Kidney (tissue), 14 donors: ENCODE data around the gene PLCB4. TPM values are rescaled to one million over a fixed set of nuclear protein-coding genes. Genes with fewer than 3 reads are reported as not detected.

Source experiments
- DNase-seq, 5 donors: peaks; one replicate each; pipeline ENCODE4 v3.0.0-alpha.2; 2013 to 2020
- FAIRE-seq: peaks from 2 replicates; lab custom pipeline; 2012; peaks lifted over from hg19 to GRCh38; lab: Jason Lieb, UNC
- H3K27ac ChIP-seq, 2 donors: one replicate each; pipeline ENCODE4 v1.7.0; 2013; ENCODE audit warnings: low read depth in 2 of 2, low read length in 2 of 2, inconsistent platforms in 1 of 2
- H3K27me3 ChIP-seq: one replicate; pipeline ENCODE4 v1.7.1; 2013; ENCODE audit warnings: low read length, inconsistent platforms; ENCODE audit not compliant: control insufficient read depth, insufficient read depth
- H3K36me3 ChIP-seq, 3 donors: one replicate each; pipeline versions ENCODE4 v1.7.0 to v1.7.1; 2013; ENCODE audit warnings: low read length in 3 of 3, control low read depth in 1 of 3, inconsistent platforms in 1 of 3; ENCODE audit not compliant: insufficient read depth in 3 of 3, control insufficient read depth in 2 of 3
- H3K4me1 ChIP-seq, 3 donors: one replicate each; pipeline versions ENCODE4 v1.7.0 to v1.7.1; 2013; ENCODE audit warnings: low read length in 3 of 3, inconsistent platforms in 1 of 3, low read depth in 1 of 3; ENCODE audit not compliant: control insufficient read depth in 2 of 3, insufficient read depth in 2 of 3
- H3K4me3 ChIP-seq, 3 donors: one replicate each; pipeline versions ENCODE4 v1.7.0 to v1.8.1; 2013; ENCODE audit warnings: low read length in 3 of 3, control low read depth in 1 of 3, inconsistent platforms in 1 of 3
- H3K9ac ChIP-seq, 3 donors: one replicate each; pipeline versions ENCODE4 v1.7.0 to v1.7.1; 2013; ENCODE audit warnings: low read length in 3 of 3, control low read depth in 1 of 3, inconsistent platforms in 1 of 3
- H3K9me3 ChIP-seq, 3 donors: one replicate each; pipeline versions ENCODE4 v1.7.0 to v1.7.1; 2013; ENCODE audit warnings: low read length in 3 of 3, control low read depth in 1 of 3, inconsistent platforms in 1 of 3; ENCODE audit not compliant: control insufficient read depth in 2 of 3, insufficient read depth in 1 of 3
- intact Hi-C: fragments of 100-400 bp; cut with DNase I; formaldehyde crosslinking; loops from one replicate; pipeline ENCODE4 v1.11.1; 2022
- polyA plus RNA-seq: library from polyadenylated mRNA; stranded (reverse); fragments of 350-450 nt; fragmentation: Illumina TruSeq; extraction: RNeasy Lipid Tissue Mini Kit (QIAGEN cat#74804); gene quantifications from one replicate; pipeline ENCODE4 v1.2.3, GENCODE V29; 2014; ENCODE audit warnings: low read depth, low replicate concordance; ENCODE audit not compliant: insufficient read depth
- total RNA-seq: library from RNA; stranded (reverse); fragmentation: NEBNext Ultra II Directional; extraction: Animal tissue kit (Norgen Biotek cat#: 25700); gene quantifications from one replicate; pipeline ENCODE4 v1.2.1, GENCODE V29; 2021
- TF ChIP-seq, protein P1 (sequence below): IDR thresholded peaks from 3 replicates; pipeline ENCODE4 v1.5.1; 2012; ENCODE audit warnings: mild to moderate bottlenecking, moderate library complexity, borderline replicate concordance; ENCODE audit not compliant: insufficient read depth; ENCODE audit errors: extremely low read depth
- donor health status: control.
- donor health status: control.
- donor health status: control.
- donor health status: control.
- donor health status: control.
- donor health status: DM: yes; HTN: yes; CAD: no.
- donor health status: Normal renal cell carcinoma (clear cell type).

PLCB4 gene
- total and polyA plus RNA-seq, 2 donors from 2014 or later = 2.8 to 17.7 TPM

- no peak overlapping the region for H3K27ac ChIP-seq
These were observed 96.4 kb downstream of the PLCB4 start for GRCh38 chr20:9165261-9165660.

DNA sequence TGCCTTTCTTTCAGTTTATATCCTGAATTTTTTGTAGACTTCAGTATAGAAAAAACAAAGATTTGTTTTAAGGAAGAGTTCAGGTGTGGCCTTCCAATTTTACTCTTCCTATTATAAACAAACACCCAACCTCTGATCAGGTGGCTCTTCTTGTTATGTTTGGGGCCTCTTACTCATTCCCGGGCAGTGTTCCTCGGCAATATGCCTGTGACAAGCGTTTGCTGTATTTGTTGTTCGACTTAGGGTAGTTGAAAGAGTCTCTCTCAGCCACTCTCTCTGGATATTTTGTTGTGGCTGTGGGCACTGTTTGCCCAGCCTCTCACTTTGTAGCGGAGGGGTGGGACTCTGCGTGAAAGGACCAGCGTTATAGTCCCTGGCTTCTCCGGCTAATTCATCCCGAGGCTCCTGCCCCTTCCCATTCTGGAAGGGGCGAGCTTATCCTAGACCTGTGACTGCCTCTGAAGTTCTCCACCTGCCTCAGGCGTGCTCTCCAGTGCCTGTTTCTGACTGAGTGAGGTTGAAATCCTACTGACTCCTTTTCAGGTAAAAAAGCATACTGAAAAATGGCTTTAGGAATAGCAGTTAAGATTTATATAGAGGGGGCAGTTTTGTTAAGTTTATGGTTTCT, 97.4 kb downstream of the PLCB4 start:
- Histone ChIP-seq H3K27me3 (no peaks in the 10 kb centered on the region), H3K36me3 (no peaks in the 10 kb centered on the region), H3K27ac (no peak overlapping the region), H3K4me1 (peaks cover 0 to 1% (median 0%) of the 10 kb centered on the region in 3 donors), H3K9me3 (no peaks in the 10 kb centered on the region), H3K4me3 (no peak overlapping the region), H3K9ac (no peak overlapping the region)
- TF ChIP-seq, protein P1, sequence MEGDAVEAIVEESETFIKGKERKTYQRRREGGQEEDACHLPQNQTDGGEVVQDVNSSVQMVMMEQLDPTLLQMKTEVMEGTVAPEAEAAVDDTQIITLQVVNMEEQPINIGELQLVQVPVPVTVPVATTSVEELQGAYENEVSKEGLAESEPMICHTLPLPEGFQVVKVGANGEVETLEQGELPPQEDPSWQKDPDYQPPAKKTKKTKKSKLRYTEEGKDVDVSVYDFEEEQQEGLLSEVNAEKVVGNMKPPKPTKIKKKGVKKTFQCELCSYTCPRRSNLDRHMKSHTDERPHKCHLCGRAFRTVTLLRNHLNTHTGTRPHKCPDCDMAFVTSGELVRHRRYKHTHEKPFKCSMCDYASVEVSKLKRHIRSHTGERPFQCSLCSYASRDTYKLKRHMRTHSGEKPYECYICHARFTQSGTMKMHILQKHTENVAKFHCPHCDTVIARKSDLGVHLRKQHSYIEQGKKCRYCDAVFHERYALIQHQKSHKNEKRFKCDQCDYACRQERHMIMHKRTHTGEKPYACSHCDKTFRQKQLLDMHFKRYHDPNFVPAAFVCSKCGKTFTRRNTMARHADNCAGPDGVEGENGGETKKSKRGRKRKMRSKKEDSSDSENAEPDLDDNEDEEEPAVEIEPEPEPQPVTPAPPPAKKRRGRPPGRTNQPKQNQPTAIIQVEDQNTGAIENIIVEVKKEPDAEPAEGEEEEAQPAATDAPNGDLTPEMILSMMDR = no peak
- intact Hi-C loops = no loop called here
- FAIRE-seq (no peak), DNase-seq (peak in 1 of 5 donors; percentile 37)

More at GRCh38 chr20:9165261-9165660, 96.4 kb downstream of the PLCB4 start:
- Histone ChIP-seq H3K9me3 (no peaks in the 10 kb centered on the region), H3K36me3 (no peaks in the 10 kb centered on the region), H3K4me1 (peaks cover 0 to 4% (median 0%) of the 10 kb centered on the region in 3 donors), H3K9ac (no peak overlapping the region), H3K27me3 (no peaks in the 10 kb centered on the region), H3K4me3 (no peak overlapping the region)
- DNase-seq (no peak), FAIRE-seq (no peak)
- intact Hi-C loops = no loop called here
- TF ChIP-seq, protein P1 = no peak

DNA sequence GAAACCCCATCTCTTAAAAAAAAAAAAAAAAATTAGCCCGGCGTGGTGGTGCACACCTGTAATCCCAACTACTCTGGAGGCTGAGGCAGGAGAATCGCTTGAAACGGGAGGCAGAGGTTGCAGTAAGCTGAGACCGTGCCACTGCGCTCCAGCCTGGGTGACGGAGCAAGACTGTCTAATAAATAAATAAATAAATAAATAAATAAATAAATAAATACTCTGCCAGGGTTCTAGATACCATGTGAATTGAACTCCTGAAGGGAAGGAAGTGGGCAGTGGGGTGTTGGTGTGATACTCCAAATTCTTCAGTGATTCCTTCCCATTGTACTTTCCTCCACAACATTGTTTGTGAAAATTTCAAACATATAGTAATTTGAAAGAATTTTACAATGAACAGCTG, 100.5 kb downstream of the PLCB4 start:
- FAIRE-seq = no peak
- Histone ChIP-seq H3K9ac (no peak overlapping the region), H3K36me3 (no peaks in the 10 kb centered on the region), H3K27me3 (no peaks in the 10 kb centered on the region), H3K27ac (no peak overlapping the region), H3K4me1 (no peaks in the 10 kb centered on the region), H3K4me3 (no peak overlapping the region), H3K9me3 (no peaks in the 10 kb centered on the region)
- TF ChIP-seq, protein P1 = no peak
- intact Hi-C loops = no loop called here
- DNase-seq = no peak
